Measurements from ENCODE around the gene MACIR.

DNA sequence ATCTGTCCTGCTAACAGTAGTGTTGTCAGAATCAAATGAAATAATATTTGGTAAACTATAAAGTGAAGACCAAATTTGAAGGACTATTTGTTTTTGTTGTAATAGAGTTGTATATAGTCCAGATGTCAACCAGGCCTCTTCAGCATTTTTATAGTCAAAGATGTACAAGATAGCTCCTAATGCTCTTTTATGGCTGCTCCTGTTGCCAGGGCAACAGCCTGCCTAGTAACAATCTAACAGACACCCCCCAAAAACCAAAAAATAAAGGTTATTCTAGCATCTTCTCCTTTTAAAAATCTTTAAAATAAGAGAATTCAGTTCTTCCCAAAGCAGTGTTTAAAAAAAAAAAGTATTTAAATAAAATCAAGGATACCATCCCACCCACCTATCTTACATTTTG, 49.5 kb upstream of the MACIR start:
- TF ChIP-seq ESRRA (IDR thresholded peaks at IDR 0.05; ENCODE audit: borderline replicate concordance, low read length) (no peak), FOXS1 (CRISPR knock-in tag; IDR thresholded peaks at IDR 0.05) (no peak), CHD2 (IDR thresholded peaks at IDR 0.05; ENCODE audit: low read length, partially characterized antibody) (no peak), EP300 (IDR thresholded peaks at IDR 0.05) (no peak), SMC3 (IDR thresholded peaks at IDR 0.05) (no peak), MAZ (IDR thresholded peaks at IDR 0.05; ENCODE audit: borderline replicate concordance, low read depth, low read length) (no peak), BHLHE40 (IDR thresholded peaks at IDR 0.05; ENCODE audit: low read depth, low read length) (no peak), POLR2A (IDR thresholded peaks at IDR 0.05; ENCODE audit: low read length) (no peak)
- TF ChIP-seq, protein P1, sequence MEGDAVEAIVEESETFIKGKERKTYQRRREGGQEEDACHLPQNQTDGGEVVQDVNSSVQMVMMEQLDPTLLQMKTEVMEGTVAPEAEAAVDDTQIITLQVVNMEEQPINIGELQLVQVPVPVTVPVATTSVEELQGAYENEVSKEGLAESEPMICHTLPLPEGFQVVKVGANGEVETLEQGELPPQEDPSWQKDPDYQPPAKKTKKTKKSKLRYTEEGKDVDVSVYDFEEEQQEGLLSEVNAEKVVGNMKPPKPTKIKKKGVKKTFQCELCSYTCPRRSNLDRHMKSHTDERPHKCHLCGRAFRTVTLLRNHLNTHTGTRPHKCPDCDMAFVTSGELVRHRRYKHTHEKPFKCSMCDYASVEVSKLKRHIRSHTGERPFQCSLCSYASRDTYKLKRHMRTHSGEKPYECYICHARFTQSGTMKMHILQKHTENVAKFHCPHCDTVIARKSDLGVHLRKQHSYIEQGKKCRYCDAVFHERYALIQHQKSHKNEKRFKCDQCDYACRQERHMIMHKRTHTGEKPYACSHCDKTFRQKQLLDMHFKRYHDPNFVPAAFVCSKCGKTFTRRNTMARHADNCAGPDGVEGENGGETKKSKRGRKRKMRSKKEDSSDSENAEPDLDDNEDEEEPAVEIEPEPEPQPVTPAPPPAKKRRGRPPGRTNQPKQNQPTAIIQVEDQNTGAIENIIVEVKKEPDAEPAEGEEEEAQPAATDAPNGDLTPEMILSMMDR (IDR thresholded peaks at IDR 0.05): no peak
- TF ChIP-seq, protein P2, sequence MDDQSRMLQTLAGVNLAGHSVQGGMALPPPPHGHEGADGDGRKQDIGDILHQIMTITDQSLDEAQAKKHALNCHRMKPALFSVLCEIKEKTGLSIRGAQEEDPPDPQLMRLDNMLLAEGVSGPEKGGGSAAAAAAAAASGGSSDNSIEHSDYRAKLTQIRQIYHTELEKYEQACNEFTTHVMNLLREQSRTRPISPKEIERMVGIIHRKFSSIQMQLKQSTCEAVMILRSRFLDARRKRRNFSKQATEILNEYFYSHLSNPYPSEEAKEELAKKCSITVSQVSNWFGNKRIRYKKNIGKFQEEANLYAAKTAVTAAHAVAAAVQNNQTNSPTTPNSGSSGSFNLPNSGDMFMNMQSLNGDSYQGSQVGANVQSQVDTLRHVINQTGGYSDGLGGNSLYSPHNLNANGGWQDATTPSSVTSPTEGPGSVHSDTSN (IDR thresholded peaks at IDR 0.05): no peak
